Measurements from ENCODE around the gene PCNX1. TPM values are rescaled to one million over a fixed set of nuclear protein-coding genes. Genes with fewer than 3 reads are reported as not detected.
A peak's percentile ranks its signal among the peaks of the same experiment; 100 is the strongest.
"Not testable (repeated sequence)": the region's sequence is repeated elsewhere in the genome, so short reads cannot be mapped to it uniquely, and the experiment has no call there.

Gene PCNX1
- total RNA-seq, 5 donors from 2014 or later (not counting 1 experiment from before 2014, with no cell fraction given) = 80.8 to 140 (median 86.3) TPM

DNA sequence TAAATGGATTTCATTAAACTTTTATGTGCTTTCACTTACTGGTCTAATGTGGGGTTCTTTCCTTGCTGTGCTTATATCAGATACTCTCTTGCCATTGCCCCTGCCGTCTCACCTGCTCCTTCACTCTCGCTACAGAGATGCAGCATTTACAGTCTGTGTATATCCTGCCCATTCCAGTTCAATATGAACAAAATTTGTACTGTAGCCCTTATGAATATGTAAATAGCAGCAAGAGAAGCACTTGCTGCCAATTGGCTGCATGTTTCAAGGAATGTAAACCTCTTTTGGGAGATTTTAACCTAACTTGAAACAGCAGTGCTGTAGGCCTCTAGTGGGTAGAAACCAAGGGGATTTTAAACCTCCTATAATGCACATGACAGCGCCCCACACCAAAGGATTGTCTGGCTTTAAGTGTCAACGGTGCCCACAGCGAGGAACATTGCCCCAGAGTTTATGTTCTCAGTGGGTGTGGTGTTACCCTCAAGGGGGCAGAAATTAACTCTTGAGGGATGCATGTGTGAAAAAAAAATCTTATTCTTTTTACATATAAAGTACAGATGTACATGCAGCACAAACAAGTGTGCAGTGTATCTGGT, 19.1 kb downstream of the PCNX1 start:
- CTCF ChIA-PET = interaction anchor here in 1 of 2 donors (0.9 to 1.5 kb wide), 2 partner anchors 19 to 40 kb away, joined by 3 to 7 read pairs; partner anchors contain the start of gene PCNX1
- H3K4me3 ChIP-seq (ENCODE audit: control insufficient read depth in 1 of 2, extremely low read depth in 1 of 2, low read length in 1 of 2) = no peak overlapping the region
- no CpG with 5 or more reads among the region's 5 CpGs for WGBS (ENCODE audit: insufficient coverage)
- H3K27ac ChIP-seq (ENCODE audit: low read length) = no peak overlapping the region
- Mint-ChIP-seq H3K27ac (peak overlapping the region; percentile 62 to 85), H3K4me1 (peaks cover 83 to 94% (median 86%) of the 10 kb centered on the region in 3 donors), H3K4me3 (peak overlapping the region; percentile 0 to 44 (median 11)), H3K27me3 (no peaks in the 10 kb centered on the region), H3K9me3 (no peaks in the 10 kb centered on the region), H3K36me3 (no peaks in the 10 kb centered on the region)
- DNase-seq = peak in 12 of 35 experiments; percentile 18 to 51 (median 34)
- H3K9me3 ChIP-seq = no peaks in the 10 kb centered on the region
- POLR2A ChIA-PET = no interaction called here
- H3K27me3 ChIP-seq (replicated peaks in 1 of 2; ENCODE audit: control insufficient read depth in 2 of 2, extremely low read depth in 1 of 2, insufficient read depth in 2 of 2, low read length in 1 of 2) = no peaks in the 10 kb centered on the region
- ATAC-seq (replicated peaks in 1 of 4) = peak; percentile 17 to 82 (median 46)
- H3K36me3 ChIP-seq (ENCODE audit: control insufficient read depth in 2 of 2, extremely low read depth in 1 of 2, insufficient read depth in 1 of 2, low read length in 1 of 2) = no peaks in the 10 kb centered on the region
- H3K4me1 ChIP-seq (ENCODE audit: control insufficient read depth in 1 of 2, extremely low read depth in 1 of 2, insufficient read depth in 2 of 2, low read length in 2 of 2) = peaks cover 2 to 29% of the 10 kb centered on the region in 2 experiments

GRCh38 chr14:70931008-70931407, 23.7 kb downstream of the PCNX1 start:
- DNase-seq = no peak
- Histone ChIP-seq H3K36me3 (ENCODE audit: control insufficient read depth in 2 of 2, extremely low read depth in 1 of 2, insufficient read depth in 1 of 2, low read length in 1 of 2) (no peaks in the 10 kb centered on the region), H3K4me3 (ENCODE audit: control insufficient read depth in 1 of 2, extremely low read depth in 1 of 2, low read length in 1 of 2) (no peak overlapping the region), H3K27ac (ENCODE audit: low read length) (no peak overlapping the region), H3K9me3 (no peaks in the 10 kb centered on the region), H3K27me3 (replicated peaks in 1 of 2; ENCODE audit: control insufficient read depth in 2 of 2, extremely low read depth in 1 of 2, insufficient read depth in 2 of 2, low read length in 1 of 2) (no peaks in the 10 kb centered on the region), H3K4me1 (ENCODE audit: control insufficient read depth in 1 of 2, extremely low read depth in 1 of 2, insufficient read depth in 2 of 2, low read length in 2 of 2) (peaks cover 13 to 24% of the 10 kb centered on the region in 2 experiments)
- H3K27ac Mint-ChIP-seq = peak overlapping the region; percentile 50 to 72
- H3K4me1 Mint-ChIP-seq = peaks cover 79 to 89% (median 82%) of the 10 kb centered on the region in 3 donors
- no peaks in the 10 kb centered on the region for H3K27me3 Mint-ChIP-seq
- ChIA-PET POLR2A (interaction anchor here (0.7 to 1.0 kb wide), 3 partner anchors 17 to 290 kb away, joined by 3 read pairs; no protein-coding TSS in a partner anchor), CTCF (interaction anchor here in 1 of 2 donors (0.7 to 3.3 kb wide), 5 partner anchors 11 to 27 kb away, joined by 3 to 17 read pairs (median 4); partner anchors contain the start of gene PCNX1)
- H3K36me3 Mint-ChIP-seq = no peaks in the 10 kb centered on the region
- no peak overlapping the region for H3K4me3 Mint-ChIP-seq
- no peak for ATAC-seq (replicated peaks in 1 of 4)
- H3K9me3 Mint-ChIP-seq = no peaks in the 10 kb centered on the region

DNA sequence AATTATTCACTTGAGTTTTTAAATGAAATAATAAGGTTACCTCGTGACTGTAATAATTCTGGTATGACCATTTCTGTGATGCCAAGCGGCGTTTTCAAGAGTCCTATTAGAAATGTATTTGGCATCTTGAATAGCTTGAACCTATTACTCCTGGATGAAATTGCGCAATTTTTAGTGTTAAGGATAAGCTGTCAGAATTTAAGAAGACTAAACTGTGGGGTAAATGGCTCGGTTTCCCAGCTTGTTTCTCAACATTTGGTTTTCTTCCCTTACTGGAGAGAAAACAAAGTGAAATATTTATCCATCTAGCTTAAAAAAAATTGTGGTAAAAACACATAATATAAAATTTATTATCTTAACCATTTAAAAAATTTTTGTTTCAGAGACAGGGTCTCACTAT, 26.8 kb downstream of the PCNX1 start:
- Histone ChIP-seq H3K9me3 (no peaks in the 10 kb centered on the region), H3K27ac (ENCODE audit: low read length) (peak overlapping the region; percentile 66), H3K36me3 (ENCODE audit: control insufficient read depth in 2 of 2, extremely low read depth in 1 of 2, insufficient read depth in 1 of 2, low read length in 1 of 2) (no peaks in the 10 kb centered on the region), H3K4me3 (ENCODE audit: control insufficient read depth in 1 of 2, extremely low read depth in 1 of 2, low read length in 1 of 2) (no peak overlapping the region), H3K27me3 (replicated peaks in 1 of 2; ENCODE audit: control insufficient read depth in 2 of 2, extremely low read depth in 1 of 2, insufficient read depth in 2 of 2, low read length in 1 of 2) (no peaks in the 10 kb centered on the region), H3K4me1 (ENCODE audit: control insufficient read depth in 1 of 2, extremely low read depth in 1 of 2, insufficient read depth in 2 of 2, low read length in 2 of 2) (peaks cover 11% of the 10 kb centered on the region in 2 experiments)
- H3K27ac Mint-ChIP-seq = peak overlapping the region; percentile 89 to 91
- H3K9me3 Mint-ChIP-seq = peaks cover 0 to 4% (median 0%) of the 10 kb centered on the region in 3 donors
- H3K36me3 Mint-ChIP-seq = peaks cover 19% of the 10 kb centered on the region
- CTCF ChIA-PET = interaction anchor here (0.6 to 2.9 kb wide), 5 partner anchors 14 to 27 kb away, joined by 3 to 13 read pairs (median 3); partner anchors contain the start of gene PCNX1 (in 1 of the 2)
- ATAC-seq (replicated peaks in 1 of 4) (no peak), DNase-seq (no peak)
- WGBS (ENCODE audit: insufficient coverage) = 100% methylated on average over 2 of the region's 5 CpGs
- POLR2A ChIA-PET = interaction anchor here in 1 of 2 donors (0.6 to 1.1 kb wide), 2 partner anchors 14 to 1299 kb away, joined by 3 read pairs; no protein-coding TSS in a partner anchor
- peaks cover 83 to 89% (median 84%) of the 10 kb centered on the region in 3 donors for H3K4me1 Mint-ChIP-seq
- H3K27me3 Mint-ChIP-seq = no peaks in the 10 kb centered on the region
- peak overlapping the region; percentile 22 to 64 (median 35) for H3K4me3 Mint-ChIP-seq

DNA sequence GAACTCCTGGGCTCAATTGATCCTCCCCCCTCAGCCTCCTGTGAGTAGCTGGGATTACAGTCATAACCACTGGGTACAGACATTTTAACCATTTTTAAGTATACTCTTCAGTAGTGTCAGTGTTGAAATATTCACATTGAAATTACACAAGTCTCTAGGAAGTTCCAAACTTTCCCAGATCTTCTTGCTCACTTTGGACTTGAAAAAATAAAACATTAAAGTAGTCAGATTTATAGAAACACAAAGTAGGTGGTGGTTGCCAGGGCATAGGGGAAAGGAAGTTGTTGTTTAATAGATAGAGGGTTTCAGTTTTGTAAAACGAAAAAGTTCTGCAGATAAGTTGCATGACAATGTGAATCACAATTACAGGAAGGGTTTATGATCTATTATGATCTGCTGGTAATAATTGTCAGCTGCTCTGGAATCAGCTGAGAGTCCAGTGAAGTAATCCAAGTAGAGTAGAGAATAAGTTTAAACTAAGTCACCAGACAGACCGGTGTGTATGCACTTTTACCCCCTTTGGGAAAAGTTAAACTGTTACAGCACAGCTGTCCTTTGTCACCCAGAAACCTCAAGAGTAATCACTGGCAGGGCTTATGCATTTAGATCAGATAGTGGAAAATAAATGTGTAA, 27.4 kb downstream of the PCNX1 start:
- ATAC-seq (replicated peaks in 1 of 4) (peak; percentile 81 to 86 (median 83)), DNase-seq (peak in 1 of 35 experiments; percentile 33)
- H3K4me1 Mint-ChIP-seq = peaks cover 83 to 89% (median 84%) of the 10 kb centered on the region in 3 donors
- H3K9me3 Mint-ChIP-seq = peaks cover 0 to 8% (median 3%) of the 10 kb centered on the region in 3 donors
- H3K27me3 ChIP-seq (replicated peaks in 1 of 2; ENCODE audit: control insufficient read depth in 2 of 2, extremely low read depth in 1 of 2, insufficient read depth in 2 of 2, low read length in 1 of 2) = no peaks in the 10 kb centered on the region
- peak overlapping the region; percentile 89 to 91 for H3K27ac Mint-ChIP-seq
- H3K27me3 Mint-ChIP-seq = no peaks in the 10 kb centered on the region
- H3K27ac ChIP-seq (ENCODE audit: low read length) = peak overlapping the region; percentile 66
- no peak overlapping the region for H3K4me3 ChIP-seq (ENCODE audit: control insufficient read depth in 1 of 2, extremely low read depth in 1 of 2, low read length in 1 of 2)
- H3K9me3 ChIP-seq = no peaks in the 10 kb centered on the region
- H3K4me1 ChIP-seq (ENCODE audit: control insufficient read depth in 1 of 2, extremely low read depth in 1 of 2, insufficient read depth in 2 of 2, low read length in 2 of 2) = peaks cover 11% of the 10 kb centered on the region in 2 experiments
- H3K4me3 Mint-ChIP-seq = peak overlapping the region; percentile 59 to 67 (median 64)
- POLR2A ChIA-PET = interaction anchor here (0.6 to 1.1 kb wide), 3 partner anchors 15 to 1300 kb away, joined by 3 read pairs; no protein-coding TSS in a partner anchor
- peaks cover 24% of the 10 kb centered on the region for H3K36me3 Mint-ChIP-seq
- H3K36me3 ChIP-seq (ENCODE audit: control insufficient read depth in 2 of 2, extremely low read depth in 1 of 2, insufficient read depth in 1 of 2, low read length in 1 of 2) = no peaks in the 10 kb centered on the region
- 0% methylated on average over 2 of the region's 2 CpGs for WGBS (ENCODE audit: insufficient coverage)
- CTCF ChIA-PET = interaction anchor here (1.0 to 2.9 kb wide), 4 partner anchors 15 to 28 kb away, joined by 3 to 13 read pairs (median 6); partner anchors contain the start of gene PCNX1 (in 1 of the 2)

DNA sequence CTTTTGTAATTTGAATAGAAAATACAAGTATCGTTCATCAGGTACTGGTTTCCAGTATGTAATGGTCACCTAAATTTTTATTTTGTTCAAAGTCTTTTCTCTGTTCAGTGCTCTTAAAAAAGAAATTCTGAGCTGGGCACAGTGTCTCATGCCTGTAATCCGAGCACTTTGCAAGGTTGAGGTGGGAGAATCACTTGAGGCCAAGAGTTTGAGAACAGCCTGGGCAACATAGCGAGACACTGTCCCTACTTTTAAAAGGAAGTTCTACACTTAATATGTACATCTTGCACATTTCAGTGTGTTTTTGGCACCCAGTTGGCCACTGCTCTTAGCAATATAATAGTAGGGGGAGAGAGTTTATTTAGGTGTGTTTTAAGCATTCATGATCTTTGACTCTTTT, 27.9 kb downstream of the PCNX1 start:
- H3K4me1 ChIP-seq (ENCODE audit: control insufficient read depth in 1 of 2, extremely low read depth in 1 of 2, insufficient read depth in 2 of 2, low read length in 2 of 2) = peaks cover 10 to 11% of the 10 kb centered on the region in 2 experiments
- H3K27ac Mint-ChIP-seq = peak overlapping the region; percentile 89 to 91
- ATAC-seq (replicated peaks in 1 of 4) = peak; percentile 14 to 31 (median 17)
- H3K4me1 Mint-ChIP-seq = peaks cover 83 to 90% (median 86%) of the 10 kb centered on the region in 3 donors
- H3K27me3 Mint-ChIP-seq = no peaks in the 10 kb centered on the region
- H3K9me3 Mint-ChIP-seq = peaks cover 3 to 12% (median 4%) of the 10 kb centered on the region in 3 donors
- H3K36me3 ChIP-seq (ENCODE audit: control insufficient read depth in 2 of 2, extremely low read depth in 1 of 2, insufficient read depth in 1 of 2, low read length in 1 of 2) = no peaks in the 10 kb centered on the region
- peak overlapping the region; percentile 66 for H3K27ac ChIP-seq (ENCODE audit: low read length)
- ChIA-PET CTCF (interaction anchor here in 1 of 2 donors (1.4 to 2.9 kb wide), 2 partner anchors 16 to 18 kb away, joined by 3 to 10 read pairs; no protein-coding TSS in a partner anchor), POLR2A (interaction anchor here in 1 of 2 donors (0.7 kb wide), 1 partner anchor 310 kb away, joined by 3 read pairs; no protein-coding TSS in a partner anchor)
- H3K9me3 ChIP-seq = no peaks in the 10 kb centered on the region
- peak overlapping the region; percentile 59 to 67 (median 64) for H3K4me3 Mint-ChIP-seq
- DNase-seq = no peak
- H3K36me3 Mint-ChIP-seq = peaks cover 29% of the 10 kb centered on the region
- no peak overlapping the region for H3K4me3 ChIP-seq (ENCODE audit: control insufficient read depth in 1 of 2, extremely low read depth in 1 of 2, low read length in 1 of 2)
- no peaks in the 10 kb centered on the region for H3K27me3 ChIP-seq (replicated peaks in 1 of 2; ENCODE audit: control insufficient read depth in 2 of 2, extremely low read depth in 1 of 2, insufficient read depth in 2 of 2, low read length in 1 of 2)
- WGBS (ENCODE audit: insufficient coverage) = 20% methylated on average over 1 of the region's 3 CpGs

DNA sequence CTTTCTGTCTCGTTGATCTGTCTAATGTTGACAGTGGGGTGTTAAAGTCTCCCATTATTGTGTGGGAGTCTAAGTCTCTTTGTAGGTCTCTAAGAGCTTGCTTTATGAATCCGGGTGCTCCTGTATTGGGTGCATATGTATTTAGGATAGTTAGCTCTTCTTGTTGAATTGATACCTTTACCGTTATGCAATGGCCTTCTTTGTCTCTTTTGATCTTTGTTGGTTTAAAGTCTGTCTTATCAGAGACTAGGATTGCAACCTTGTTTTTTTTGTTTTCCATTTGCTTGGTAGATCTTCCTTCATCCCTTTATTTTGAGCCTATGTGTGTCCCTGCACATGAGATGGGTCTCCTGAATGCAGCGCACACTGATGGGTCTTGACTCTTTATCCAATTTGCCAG, 32.4 kb downstream of the PCNX1 start:
- H3K27me3 ChIP-seq (replicated peaks in 1 of 2; ENCODE audit: control insufficient read depth in 2 of 2, extremely low read depth in 1 of 2, insufficient read depth in 2 of 2, low read length in 1 of 2); H3K27ac ChIP-seq (ENCODE audit: low read length); POLR2A ChIA-PET; H3K4me3 ChIP-seq (ENCODE audit: control insufficient read depth in 1 of 2, extremely low read depth in 1 of 2, low read length in 1 of 2); H3K9me3 ChIP-seq; H3K36me3 ChIP-seq (ENCODE audit: control insufficient read depth in 2 of 2, extremely low read depth in 1 of 2, insufficient read depth in 1 of 2, low read length in 1 of 2); DNase-seq; H3K27me3 Mint-ChIP-seq; ATAC-seq (replicated peaks in 1 of 4): not testable (repeated sequence)
- Mint-ChIP-seq H3K4me1 (peaks cover 87 to 93% (median 89%) of the 10 kb centered on the region in 3 donors), H3K36me3 (peaks cover 64% of the 10 kb centered on the region), H3K4me3 (peak overlapping the region in 1 of 3 donors; percentile 62), H3K27ac (peak overlapping the region; percentile 98 to 99), H3K9me3 (peaks cover 21 to 42% (median 22%) of the 10 kb centered on the region in 3 donors)
- WGBS (ENCODE audit: insufficient coverage) = no CpG with 5 or more reads among the region's 4 CpGs
- CTCF ChIA-PET = interaction anchor here (0.7 to 2.8 kb wide), 2 partner anchors 14 to 33 kb away, joined by 3 to 25 read pairs; partner anchors contain the start of gene PCNX1 (in 1 of the 2)
- peaks cover 7 to 29% of the 10 kb centered on the region in 2 experiments for H3K4me1 ChIP-seq (ENCODE audit: control insufficient read depth in 1 of 2, extremely low read depth in 1 of 2, insufficient read depth in 2 of 2, low read length in 2 of 2)
